ENCODE results near the gene NXPH4. TPM values are rescaled to one million over a fixed set of nuclear protein-coding genes. Genes with fewer than 3 reads are reported as not detected.

NXPH4 gene
- total RNA-seq, 2 experiments from 2014 or later: 0.41 to 0.51 TPM

GRCh38 chr12:57204454-57204853 is 12.1 kb upstream of the NXPH4 start:
- POLR2A ChIA-PET: no interaction called here
- intact Hi-C loops (cut with DNase I, micrococcal nuclease): no loop called here
- H3K4me3 Mint-ChIP-seq: no peak overlapping the region
- DNase-seq (no peak), ATAC-seq (no peak)
- H3K9me3 Mint-ChIP-seq (ENCODE audit: low read depth): no peaks in the 10 kb centered on the region
- H3K27me3 Mint-ChIP-seq: no peaks in the 10 kb centered on the region
- H3K4me1 Mint-ChIP-seq: no peaks in the 10 kb centered on the region
- no peak overlapping the region for H3K27ac Mint-ChIP-seq
- CTCF ChIA-PET: no interaction called here
- no peaks in the 10 kb centered on the region for H3K36me3 Mint-ChIP-seq (ENCODE audit: low read depth)

DNA sequence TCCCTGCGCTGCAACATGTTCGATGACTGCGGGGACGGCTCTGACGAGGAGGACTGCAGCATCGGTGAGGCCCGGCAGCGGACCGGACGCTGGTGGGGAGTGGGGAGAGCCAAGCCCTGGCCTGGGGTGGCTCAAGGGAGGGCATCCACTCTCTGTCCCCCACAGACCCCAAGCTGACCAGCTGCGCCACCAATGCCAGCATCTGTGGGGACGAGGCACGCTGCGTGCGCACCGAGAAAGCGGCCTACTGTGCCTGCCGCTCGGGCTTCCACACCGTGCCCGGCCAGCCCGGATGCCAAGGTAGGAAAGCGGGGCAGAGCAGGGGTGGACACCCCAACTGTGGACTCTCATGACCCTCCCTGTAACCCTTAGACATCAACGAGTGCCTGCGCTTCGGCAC is 11.4 kb upstream of the NXPH4 start:
- Mint-ChIP-seq H3K4me1 (no peaks in the 10 kb centered on the region), H3K4me3 (no peak overlapping the region), H3K9me3 (ENCODE audit: low read depth) (no peaks in the 10 kb centered on the region), H3K27ac (no peak overlapping the region), H3K36me3 (ENCODE audit: low read depth) (no peaks in the 10 kb centered on the region), H3K27me3 (no peaks in the 10 kb centered on the region)
- CTCF ChIA-PET: interaction anchor here (0.6 kb wide), 1 partner anchor 55 kb away, joined by 3 read pairs; no protein-coding TSS in a partner anchor
- POLR2A ChIA-PET: no interaction called here
- ATAC-seq (no peak), DNase-seq (no peak)
- intact Hi-C loops (cut with DNase I, micrococcal nuclease): no loop called here

DNA sequence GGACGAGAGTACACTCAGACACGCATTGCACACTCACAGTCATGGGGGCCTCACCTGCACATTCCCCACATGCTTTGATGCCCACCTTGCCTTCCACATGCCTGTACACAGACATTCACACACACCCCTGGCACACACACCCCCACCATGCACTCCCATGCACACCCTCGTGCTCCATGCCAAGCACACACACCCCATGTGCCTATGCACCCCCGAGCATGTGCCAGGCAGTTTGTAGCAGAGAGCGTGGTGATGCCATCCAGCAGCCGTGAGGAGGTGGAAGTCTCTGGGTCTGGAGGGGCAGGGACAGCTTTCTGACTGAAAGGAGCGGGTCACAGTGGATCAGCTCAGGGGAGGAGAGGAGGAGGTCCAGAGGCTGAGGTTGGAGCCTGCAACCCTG is 10.7 kb upstream of the NXPH4 start:
- no peak for ATAC-seq

DNA sequence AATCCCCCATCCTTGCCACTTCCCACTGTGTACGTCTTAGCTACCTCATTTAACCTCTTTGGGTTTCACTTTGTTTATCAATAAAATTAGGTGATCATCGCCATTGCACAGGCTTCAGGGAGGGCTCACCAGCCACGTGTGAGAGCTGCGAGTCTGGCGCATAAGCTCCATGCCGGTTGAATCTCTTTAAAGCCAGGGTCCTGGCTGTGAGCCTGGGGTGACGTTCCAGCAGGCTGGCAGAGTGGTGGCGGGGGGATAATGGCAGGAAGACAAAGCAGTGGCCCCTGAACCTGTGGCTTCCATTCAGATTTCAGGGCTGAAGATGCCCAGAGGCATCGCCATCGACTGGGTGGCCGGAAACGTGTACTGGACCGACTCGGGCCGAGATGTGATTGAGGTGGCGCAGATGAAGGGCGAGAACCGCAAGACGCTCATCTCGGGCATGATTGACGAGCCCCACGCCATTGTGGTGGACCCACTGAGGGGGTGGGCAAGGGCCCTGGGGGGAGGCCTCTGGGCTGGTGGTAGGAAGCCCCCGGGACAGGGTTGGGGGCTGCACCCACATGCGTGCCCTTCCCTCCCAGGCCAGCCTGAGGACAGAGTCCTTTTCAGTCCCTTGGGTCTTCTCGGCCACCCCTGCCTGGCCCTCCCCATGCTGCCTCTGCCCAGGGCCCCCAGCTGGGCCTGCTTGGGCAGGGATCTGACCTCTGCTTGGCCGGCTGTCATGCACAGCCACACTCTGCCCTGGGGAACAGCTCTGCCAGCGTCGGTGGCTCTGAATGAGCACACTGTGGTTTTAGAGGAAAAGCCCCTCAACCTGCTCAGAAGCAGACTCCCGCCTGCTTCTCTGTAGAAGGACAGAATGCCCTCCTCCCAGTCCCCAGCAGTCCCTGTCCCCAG is 8.6 kb upstream of the NXPH4 start:
- CTCF ChIA-PET: interaction anchor here (1.3 to 2.7 kb wide), 2 partner anchors 16 to 35 kb away, joined by 3 to 8 read pairs; no protein-coding TSS in a partner anchor

More for the DNA sequence above, 10.7 kb upstream of the NXPH4 start:
- Mint-ChIP-seq H3K4me3 (no peak overlapping the region), H3K9me3 (ENCODE audit: low read depth) (no peaks in the 10 kb centered on the region), H3K36me3 (ENCODE audit: low read depth) (no peaks in the 10 kb centered on the region), H3K4me1 (no peaks in the 10 kb centered on the region), H3K27me3 (no peaks in the 10 kb centered on the region), H3K27ac (no peak overlapping the region)
- POLR2A ChIA-PET: no interaction called here
- DNase-seq: no peak
- intact Hi-C loops (cut with DNase I, micrococcal nuclease): no loop called here
- CTCF ChIA-PET: interaction anchor here (0.6 to 0.7 kb wide), 2 partner anchors 22 to 846 kb away, joined by 3 read pairs; partner anchors contain the start of gene STAT2

DNA sequence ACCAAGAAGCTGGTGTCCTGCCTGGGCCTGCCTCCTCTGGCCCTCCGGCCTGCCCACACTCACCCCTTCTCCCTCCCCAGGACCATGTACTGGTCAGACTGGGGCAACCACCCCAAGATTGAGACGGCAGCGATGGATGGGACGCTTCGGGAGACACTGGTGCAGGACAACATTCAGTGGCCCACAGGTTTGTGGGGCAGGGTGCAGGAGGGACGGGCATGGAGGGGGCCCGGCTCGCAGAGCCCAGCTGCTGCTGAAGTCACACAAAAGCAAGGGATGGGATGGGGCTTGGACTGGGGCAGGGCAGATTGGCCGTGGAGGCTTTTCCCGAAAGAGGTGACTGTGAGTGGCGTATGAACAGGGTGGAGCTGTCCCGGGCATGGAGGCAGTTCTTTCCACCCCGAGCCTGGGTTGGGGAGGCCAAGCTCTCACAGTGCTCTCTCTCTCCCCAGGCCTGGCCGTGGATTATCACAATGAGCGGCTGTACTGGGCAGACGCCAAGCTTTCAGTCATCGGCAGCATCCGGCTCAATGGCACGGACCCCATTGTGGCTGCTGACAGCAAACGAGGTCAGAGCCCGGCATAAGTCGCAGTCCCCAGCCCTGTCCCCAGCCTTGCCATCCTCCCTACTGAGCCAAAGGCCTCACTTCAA is 7.8 kb upstream of the NXPH4 start:
- H3K9me3 Mint-ChIP-seq (ENCODE audit: low read depth): no peaks in the 10 kb centered on the region
- ChIA-PET POLR2A (no interaction called here), CTCF (interaction anchor here (0.6 to 2.7 kb wide), 2 partner anchors 34 to 363 kb away, joined by 3 to 8 read pairs; no protein-coding TSS in a partner anchor)
- H3K27me3 Mint-ChIP-seq: peaks cover 5% of the 10 kb centered on the region
- peaks cover 6% of the 10 kb centered on the region for H3K4me1 Mint-ChIP-seq
- ATAC-seq: no peak
- H3K36me3 Mint-ChIP-seq (ENCODE audit: low read depth): no peaks in the 10 kb centered on the region
- H3K27ac Mint-ChIP-seq: no peak overlapping the region
- intact Hi-C loops (cut with DNase I, micrococcal nuclease): no loop called here
- no peak overlapping the region for H3K4me3 Mint-ChIP-seq
- no peak for DNase-seq

More for the DNA sequence above, 8.6 kb upstream of the NXPH4 start:
- intact Hi-C loops (cut with DNase I, micrococcal nuclease): no loop called here
- Mint-ChIP-seq H3K9me3 (ENCODE audit: low read depth) (no peaks in the 10 kb centered on the region), H3K36me3 (ENCODE audit: low read depth) (no peaks in the 10 kb centered on the region), H3K27ac (no peak overlapping the region), H3K27me3 (no peaks in the 10 kb centered on the region), H3K4me3 (no peak overlapping the region), H3K4me1 (no peaks in the 10 kb centered on the region)
- no peak for ATAC-seq
- no peak for DNase-seq
- POLR2A ChIA-PET: no interaction called here

DNA sequence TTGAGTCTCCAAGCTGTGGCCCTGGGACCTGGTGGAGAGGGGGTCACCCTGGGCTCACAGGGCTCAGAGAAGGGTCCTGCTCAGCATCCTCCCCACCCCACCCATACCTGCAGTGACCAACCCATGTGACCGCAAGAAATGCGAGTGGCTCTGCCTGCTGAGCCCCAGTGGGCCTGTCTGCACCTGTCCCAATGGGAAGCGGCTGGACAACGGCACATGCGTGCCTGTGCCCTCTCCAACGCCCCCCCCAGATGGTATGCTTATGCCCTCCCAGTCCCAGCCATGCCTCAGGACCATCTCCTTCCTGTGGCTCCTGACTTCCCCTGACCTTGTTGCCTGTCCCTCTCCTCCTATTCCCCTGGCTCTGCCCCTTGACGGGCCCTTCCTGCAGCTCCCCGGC is 6.7 kb upstream of the NXPH4 start:
- intact Hi-C loops (cut with DNase I, micrococcal nuclease): no loop called here
- Mint-ChIP-seq H3K27ac (no peak overlapping the region), H3K36me3 (ENCODE audit: low read depth) (no peaks in the 10 kb centered on the region), H3K4me3 (no peak overlapping the region), H3K27me3 (peaks cover 16% of the 10 kb centered on the region), H3K4me1 (peaks cover 12% of the 10 kb centered on the region), H3K9me3 (ENCODE audit: low read depth) (no peaks in the 10 kb centered on the region)
- CTCF ChIA-PET: interaction anchor here (1.0 kb wide), 1 partner anchor 46 kb away, joined by 3 read pairs; no protein-coding TSS in a partner anchor
- ATAC-seq: no peak
- DNase-seq: no peak
- POLR2A ChIA-PET: no interaction called here

DNA sequence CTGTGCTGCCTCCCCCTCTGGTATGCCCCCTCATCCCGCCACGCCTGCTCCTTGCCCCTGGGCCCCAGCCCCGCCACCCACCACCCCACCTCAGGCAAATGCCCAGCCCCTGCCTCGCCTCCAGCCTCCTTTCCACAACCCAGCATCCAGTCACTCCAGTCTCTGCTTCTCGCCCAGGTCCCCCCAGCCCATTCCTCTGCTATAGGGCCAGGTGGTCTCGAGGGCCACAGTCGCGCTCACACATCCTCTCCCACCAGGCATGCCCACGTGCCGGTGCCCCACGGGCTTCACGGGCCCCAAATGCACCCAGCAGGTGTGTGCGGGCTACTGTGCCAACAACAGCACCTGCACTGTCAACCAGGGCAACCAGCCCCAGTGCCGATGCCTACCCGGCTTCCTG is 6.1 kb upstream of the NXPH4 start:
- H3K4me1 Mint-ChIP-seq: peaks cover 16% of the 10 kb centered on the region
- no peaks in the 10 kb centered on the region for H3K9me3 Mint-ChIP-seq (ENCODE audit: low read depth)
- no peak overlapping the region for H3K4me3 Mint-ChIP-seq
- H3K36me3 Mint-ChIP-seq (ENCODE audit: low read depth): no peaks in the 10 kb centered on the region
- CTCF ChIA-PET: interaction anchor here (1.0 kb wide), 1 partner anchor 45 kb away, joined by 3 read pairs; no protein-coding TSS in a partner anchor
- intact Hi-C loops (cut with DNase I, micrococcal nuclease): no loop called here
- no peak for DNase-seq
- ATAC-seq: no peak
- H3K27me3 Mint-ChIP-seq: peaks cover 22% of the 10 kb centered on the region
- H3K27ac Mint-ChIP-seq: no peak overlapping the region
- POLR2A ChIA-PET: no interaction called here

DNA sequence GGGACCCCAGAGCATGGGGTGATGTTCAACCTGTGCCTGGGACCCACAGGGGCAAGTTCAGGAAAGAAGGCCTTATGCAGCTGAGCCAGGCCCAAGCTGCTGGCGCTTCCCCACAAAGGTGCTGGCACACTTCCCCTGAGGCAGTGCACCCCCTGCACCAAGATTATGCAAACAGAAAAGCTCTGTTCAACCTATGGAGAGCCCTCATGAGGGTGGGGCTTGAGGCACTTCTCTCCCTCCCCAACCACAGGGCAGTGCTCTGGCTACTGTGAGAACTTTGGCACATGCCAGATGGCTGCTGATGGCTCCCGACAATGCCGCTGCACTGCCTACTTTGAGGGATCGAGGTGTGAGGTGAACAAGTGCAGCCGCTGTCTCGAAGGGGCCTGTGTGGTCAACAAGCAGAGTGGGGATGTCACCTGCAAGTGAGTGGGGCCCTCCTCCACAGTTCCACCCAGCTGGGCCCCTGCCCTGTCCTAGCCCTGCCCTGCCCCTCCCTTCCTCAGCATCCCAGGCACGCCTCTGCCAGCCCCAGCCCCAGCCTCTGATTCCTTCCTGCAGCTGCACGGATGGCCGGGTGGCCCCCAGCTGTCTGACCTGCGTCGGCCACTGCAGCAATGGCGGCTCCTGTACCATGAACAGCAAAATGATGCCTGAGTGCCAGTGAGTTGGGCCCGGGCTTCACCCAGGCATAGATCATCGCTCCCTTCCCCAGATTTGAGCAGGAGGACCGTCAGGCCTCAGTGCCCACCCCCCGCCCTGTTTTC is 5.5 kb upstream of the NXPH4 start:
- Mint-ChIP-seq H3K27me3 (peaks cover 28% of the 10 kb centered on the region), H3K27ac (no peak overlapping the region), H3K9me3 (ENCODE audit: low read depth) (no peaks in the 10 kb centered on the region), H3K36me3 (ENCODE audit: low read depth) (no peaks in the 10 kb centered on the region), H3K4me3 (no peak overlapping the region), H3K4me1 (peaks cover 21% of the 10 kb centered on the region)
- no peak for DNase-seq
- intact Hi-C loops (cut with DNase I, micrococcal nuclease): no loop called here
- ChIA-PET CTCF (interaction anchor here (1.0 kb wide), 1 partner anchor 45 kb away, joined by 3 read pairs; no protein-coding TSS in a partner anchor), POLR2A (no interaction called here)
- ATAC-seq: no peak

GRCh38 chr12:57211791-57212700 is 4.5 kb upstream of the NXPH4 start:
- peaks cover 29% of the 10 kb centered on the region for H3K27me3 Mint-ChIP-seq
- no peaks in the 10 kb centered on the region for H3K36me3 Mint-ChIP-seq (ENCODE audit: low read depth)
- no peak overlapping the region for H3K4me3 Mint-ChIP-seq
- no peak for DNase-seq
- no peaks in the 10 kb centered on the region for H3K9me3 Mint-ChIP-seq (ENCODE audit: low read depth)
- intact Hi-C loops (cut with DNase I, micrococcal nuclease): loop anchor here in 1 of 2 experiments (2.0 kb wide), 1 partner anchor 241 kb away; no protein-coding TSS in a partner anchor
- ATAC-seq: no peak
- CTCF ChIA-PET: interaction anchor here (0.6 to 4.2 kb wide), 7 partner anchors 15 to 201 kb away, joined by 3 to 167 read pairs (median 5); partner anchors contain the start of gene SHMT2
- H3K4me1 Mint-ChIP-seq: peaks cover 21% of the 10 kb centered on the region
- no peak overlapping the region for H3K27ac Mint-ChIP-seq
- POLR2A ChIA-PET: no interaction called here

- ChIA-PET POLR2A (interaction anchor here (0.5 to 0.7 kb wide), 2 partner anchors 17 to 89 kb away, joined by 3 to 4 read pairs; partner anchors contain the start of gene SHMT2), CTCF (interaction anchor here (0.5 to 4.2 kb wide), 21 partner anchors 13 to 264 kb away, joined by 3 to 167 read pairs (median 3); partner anchors contain the start of gene SHMT2)
- DNase-seq: no peak
- H3K9me3 Mint-ChIP-seq (ENCODE audit: low read depth): no peaks in the 10 kb centered on the region
- H3K36me3 Mint-ChIP-seq (ENCODE audit: low read depth): no peaks in the 10 kb centered on the region
- no peak overlapping the region for H3K4me3 Mint-ChIP-seq
- peaks cover 35% of the 10 kb centered on the region for H3K27me3 Mint-ChIP-seq
- no peak for ATAC-seq
- intact Hi-C loops (cut with DNase I, micrococcal nuclease): loop anchor here (1.0 to 2.0 kb wide), 2 partner anchors 27 to 240 kb away; no protein-coding TSS in a partner anchor
- no peak overlapping the region for H3K27ac Mint-ChIP-seq
- H3K4me1 Mint-ChIP-seq: peaks cover 25% of the 10 kb centered on the region
Observed at GRCh38 chr12:57212701-57213057, 3.9 kb upstream of the NXPH4 start.
